HL-60 (cell line): ENCODE data around the gene MPRIP.

ENCODE experiments used
- CTCF ChIP-seq: IDR thresholded peaks from one replicate; pipeline ENCODE4 v1.5.1; 2011; ENCODE audit warnings: low read length, control low read depth, inconsistent platforms; ENCODE audit not compliant: insufficient read depth
- REST ChIP-seq: IDR thresholded peaks from 2 replicates; pipeline ENCODE4 v1.6.1; 2012; ENCODE audit warnings: low read depth; ENCODE audit not compliant: insufficient replicate concordance

- TF ChIP-seq CTCF (no peak), REST (no peak)
Observed at GRCh38 chr17:17152385-17152784, 110.1 kb downstream of the MPRIP start.
